HepG2 (cell line): ENCODE data around the gene USP11.

Source experiments
- DPF2 ChIP-seq: sonication (generic); formaldehyde crosslinking; IDR thresholded peaks from 2 replicates; pipeline ENCODE4 v1.4.0; 2020; ENCODE audit warnings: mild to moderate bottlenecking, low read depth, missing genetic modification reagents, borderline replicate concordance
- HDAC2 ChIP-seq: sonication (generic); formaldehyde crosslinking; IDR thresholded peaks from 2 replicates; pipeline ENCODE4 v1.4.0; 2020; ENCODE audit warnings: missing genetic modification reagents
- KAT8 ChIP-seq: IDR thresholded peaks from 2 replicates; pipeline ENCODE4 v1.6.1; 2016; ENCODE audit warnings: missing genetic modification reagents, missing compliant biosample characterization
- KLF16 ChIP-seq, 2 experiments: sonication (generic) in 1 of 2; formaldehyde crosslinking in 1 of 2; IDR thresholded peaks; 2 replicates each; pipeline versions ENCODE4 v1.6.1 to v1.8.0; 2016 to 2023; ENCODE audit warnings: missing genetic modification reagents in 2 of 2, missing compliant biosample characterization in 1 of 2
- MYC ChIP-seq: sonication (generic); formaldehyde crosslinking; IDR thresholded peaks from 2 replicates; pipeline ENCODE4 v1.9.0; 2021; ENCODE audit warnings: missing genetic modification reagents, borderline replicate concordance
- POLR2A ChIP-seq, 2 experiments: IDR thresholded peaks; 2 replicates each; pipeline ENCODE4 v1.6.1; 2011; ENCODE audit warnings: low read depth in 2 of 2, low read length in 2 of 2, mild to moderate bottlenecking in 1 of 2, moderate library complexity in 1 of 2; ENCODE audit not compliant: insufficient read depth in 1 of 2
- PRPF4 ChIP-seq: fragments of 200-400 bp; formaldehyde crosslinking; IDR thresholded peaks from 2 replicates; pipeline ENCODE4 v1.6.1; 2016; ENCODE audit warnings: low read length, low read depth; ENCODE audit not compliant: poor library complexity, severe bottlenecking
- ZNF138 ChIP-seq: sonication (generic); formaldehyde crosslinking; IDR thresholded peaks from 2 replicates; pipeline ENCODE4 v1.5.0; 2020; ENCODE audit warnings: mild to moderate bottlenecking, low read depth, missing genetic modification reagents
- TF ChIP-seq, protein P1 (sequence below): sonication (generic); formaldehyde crosslinking; IDR thresholded peaks from 2 replicates; pipeline ENCODE4 v1.5.0; 2020; ENCODE audit warnings: mild to moderate bottlenecking, missing genetic modification reagents, moderate library complexity
- TF ChIP-seq, protein P2 (sequence below): sonication (generic); formaldehyde crosslinking; IDR thresholded peaks from 2 replicates; pipeline ENCODE4 v1.4.0; 2020; ENCODE audit warnings: missing genetic modification reagents

DNA sequence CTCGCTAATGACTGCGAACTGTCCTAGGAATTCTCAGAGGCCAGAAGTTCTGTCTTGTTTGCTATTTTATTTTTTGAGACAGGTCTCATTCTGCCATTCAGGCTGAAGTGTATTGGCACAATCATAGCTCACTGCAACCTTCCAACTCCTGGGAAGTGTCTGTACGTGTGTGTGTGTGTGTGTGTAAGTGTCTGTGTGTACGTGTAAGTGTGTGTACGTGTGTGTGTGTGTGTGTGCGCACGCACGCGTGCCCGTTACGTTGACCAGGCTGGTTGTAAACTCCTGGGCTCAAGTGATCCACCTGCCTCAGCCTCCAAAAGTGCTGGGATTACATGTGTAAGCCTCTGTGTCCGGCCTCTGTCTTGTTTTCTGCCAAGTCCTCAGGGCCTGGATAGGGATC is 24.7 kb upstream of the USP11 start:
- TF ChIP-seq POLR2A (IDR thresholded peaks at IDR 0.05; ENCODE audit: insufficient read depth in 1 of 2, low read depth in 2 of 2, low read length in 2 of 2) (no peak), KLF16 (CRISPR knock-in tag; IDR thresholded peaks at IDR 0.05) (no peak), MYC (CRISPR knock-in tag) (no peak), DPF2 (CRISPR knock-in tag) (no peak), HDAC2 (CRISPR knock-in tag) (no peak), KAT8 (no peak), ZNF138 (CRISPR knock-in tag) (no peak), PRPF4 (no peak)
- TF ChIP-seq, protein P1, sequence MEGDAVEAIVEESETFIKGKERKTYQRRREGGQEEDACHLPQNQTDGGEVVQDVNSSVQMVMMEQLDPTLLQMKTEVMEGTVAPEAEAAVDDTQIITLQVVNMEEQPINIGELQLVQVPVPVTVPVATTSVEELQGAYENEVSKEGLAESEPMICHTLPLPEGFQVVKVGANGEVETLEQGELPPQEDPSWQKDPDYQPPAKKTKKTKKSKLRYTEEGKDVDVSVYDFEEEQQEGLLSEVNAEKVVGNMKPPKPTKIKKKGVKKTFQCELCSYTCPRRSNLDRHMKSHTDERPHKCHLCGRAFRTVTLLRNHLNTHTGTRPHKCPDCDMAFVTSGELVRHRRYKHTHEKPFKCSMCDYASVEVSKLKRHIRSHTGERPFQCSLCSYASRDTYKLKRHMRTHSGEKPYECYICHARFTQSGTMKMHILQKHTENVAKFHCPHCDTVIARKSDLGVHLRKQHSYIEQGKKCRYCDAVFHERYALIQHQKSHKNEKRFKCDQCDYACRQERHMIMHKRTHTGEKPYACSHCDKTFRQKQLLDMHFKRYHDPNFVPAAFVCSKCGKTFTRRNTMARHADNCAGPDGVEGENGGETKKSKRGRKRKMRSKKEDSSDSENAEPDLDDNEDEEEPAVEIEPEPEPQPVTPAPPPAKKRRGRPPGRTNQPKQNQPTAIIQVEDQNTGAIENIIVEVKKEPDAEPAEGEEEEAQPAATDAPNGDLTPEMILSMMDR (CRISPR knock-in tag), result no peak
- TF ChIP-seq, protein P2, sequence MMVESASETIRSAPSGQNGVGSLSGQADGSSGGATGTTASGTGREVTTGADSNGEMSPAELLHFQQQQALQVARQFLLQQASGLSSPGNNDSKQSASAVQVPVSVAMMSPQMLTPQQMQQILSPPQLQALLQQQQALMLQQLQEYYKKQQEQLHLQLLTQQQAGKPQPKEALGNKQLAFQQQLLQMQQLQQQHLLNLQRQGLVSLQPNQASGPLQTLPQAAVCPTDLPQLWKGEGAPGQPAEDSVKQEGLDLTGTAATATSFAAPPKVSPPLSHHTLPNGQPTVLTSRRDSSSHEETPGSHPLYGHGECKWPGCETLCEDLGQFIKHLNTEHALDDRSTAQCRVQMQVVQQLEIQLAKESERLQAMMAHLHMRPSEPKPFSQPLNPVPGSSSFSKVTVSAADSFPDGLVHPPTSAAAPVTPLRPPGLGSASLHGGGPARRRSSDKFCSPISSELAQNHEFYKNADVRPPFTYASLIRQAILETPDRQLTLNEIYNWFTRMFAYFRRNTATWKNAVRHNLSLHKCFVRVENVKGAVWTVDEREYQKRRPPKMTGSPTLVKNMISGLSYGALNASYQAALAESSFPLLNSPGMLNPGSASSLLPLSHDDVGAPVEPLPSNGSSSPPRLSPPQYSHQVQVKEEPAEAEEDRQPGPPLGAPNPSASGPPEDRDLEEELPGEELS (CRISPR knock-in tag), result no peak
